AG09319 (cell line): ENCODE data around the gene UNC5CL.
"Not testable (repeated sequence)": the region's sequence is repeated elsewhere in the genome, so short reads cannot be mapped to it uniquely, and the experiment has no call there.

ENCODE experiments used
- DNase-seq: peaks from one replicate; pipeline ENCODE4 v3.0.0-alpha.2; 2010; ENCODE audit warnings: low read depth; ENCODE audit errors: extremely low read depth
- TF ChIP-seq, protein P1 (sequence below): IDR thresholded peaks from 2 replicates; pipeline ENCODE4 v1.5.1; 2011; ENCODE audit warnings: low read depth, mild to moderate bottlenecking, inconsistent platforms, low read length, moderate library complexity

UNC5CL gene

GRCh38 chr6:41027799-41028560 lies 11.0 kb downstream of the UNC5CL start:
- DNase-seq = peak; percentile 19
- TF ChIP-seq, protein P1, sequence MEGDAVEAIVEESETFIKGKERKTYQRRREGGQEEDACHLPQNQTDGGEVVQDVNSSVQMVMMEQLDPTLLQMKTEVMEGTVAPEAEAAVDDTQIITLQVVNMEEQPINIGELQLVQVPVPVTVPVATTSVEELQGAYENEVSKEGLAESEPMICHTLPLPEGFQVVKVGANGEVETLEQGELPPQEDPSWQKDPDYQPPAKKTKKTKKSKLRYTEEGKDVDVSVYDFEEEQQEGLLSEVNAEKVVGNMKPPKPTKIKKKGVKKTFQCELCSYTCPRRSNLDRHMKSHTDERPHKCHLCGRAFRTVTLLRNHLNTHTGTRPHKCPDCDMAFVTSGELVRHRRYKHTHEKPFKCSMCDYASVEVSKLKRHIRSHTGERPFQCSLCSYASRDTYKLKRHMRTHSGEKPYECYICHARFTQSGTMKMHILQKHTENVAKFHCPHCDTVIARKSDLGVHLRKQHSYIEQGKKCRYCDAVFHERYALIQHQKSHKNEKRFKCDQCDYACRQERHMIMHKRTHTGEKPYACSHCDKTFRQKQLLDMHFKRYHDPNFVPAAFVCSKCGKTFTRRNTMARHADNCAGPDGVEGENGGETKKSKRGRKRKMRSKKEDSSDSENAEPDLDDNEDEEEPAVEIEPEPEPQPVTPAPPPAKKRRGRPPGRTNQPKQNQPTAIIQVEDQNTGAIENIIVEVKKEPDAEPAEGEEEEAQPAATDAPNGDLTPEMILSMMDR = peak; percentile 78

DNA sequence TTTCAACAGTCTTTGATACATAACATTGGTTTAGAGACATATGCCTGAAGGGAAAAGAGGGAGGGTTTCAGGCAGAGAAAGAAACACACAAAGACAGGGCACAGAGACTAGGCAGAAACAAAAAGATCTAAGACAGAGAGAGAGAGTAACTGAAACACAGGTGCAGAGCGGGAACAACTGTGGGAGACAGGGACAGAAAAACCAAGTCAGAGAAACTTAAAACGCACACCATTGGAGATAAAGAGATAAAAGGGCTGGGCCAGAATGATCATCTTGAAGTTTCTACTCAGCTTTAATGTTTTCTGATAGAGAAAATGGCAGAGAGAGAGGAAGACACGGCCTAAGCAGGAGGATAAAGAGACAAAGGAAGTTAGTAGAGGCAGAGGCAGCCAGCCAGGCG lies 11.8 kb downstream of the UNC5CL start:
- TF ChIP-seq, protein P1 = no peak

GRCh38 chr6:41025966-41026530 lies 13.0 kb downstream of the UNC5CL start:
- no peak for DNase-seq
- TF ChIP-seq, protein P1 = no peak

More for the DNA sequence above, 11.8 kb downstream of the UNC5CL start:
- DNase-seq = no peak

- TF ChIP-seq, protein P1 = no peak
- no peak for DNase-seq
These were observed 15.9 kb downstream of the UNC5CL start for GRCh38 chr6:41023114-41023513.

DNA sequence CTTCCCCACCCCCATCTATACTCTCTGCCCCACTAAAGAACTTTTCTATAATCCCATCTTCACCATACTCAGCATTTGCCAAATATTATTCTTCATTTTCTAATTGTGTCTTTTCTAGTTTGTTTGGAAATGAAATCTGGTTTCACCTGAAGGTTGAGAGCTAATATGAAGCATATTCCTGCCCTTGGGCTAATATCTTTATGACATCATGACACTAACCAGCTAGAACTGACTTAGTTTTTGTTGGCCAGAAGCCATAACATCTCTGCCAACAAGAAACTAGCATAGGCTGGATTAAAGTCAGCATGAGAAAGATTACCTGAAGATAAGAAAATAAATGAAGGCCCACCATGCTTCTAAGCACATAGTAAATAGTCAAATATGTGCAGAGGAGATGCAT lies 16.7 kb downstream of the UNC5CL start:
- no peak for DNase-seq
- TF ChIP-seq, protein P1 = no peak

GRCh38 chr6:41021832-41022231 lies 17.2 kb downstream of the UNC5CL start:
- TF ChIP-seq, protein P1 = peak; percentile 38
- DNase-seq = no peak

- TF ChIP-seq, protein P1 = no peak
- no peak for DNase-seq
These were observed 21.4 kb downstream of the UNC5CL start for GRCh38 chr6:41017663-41018062.

DNA sequence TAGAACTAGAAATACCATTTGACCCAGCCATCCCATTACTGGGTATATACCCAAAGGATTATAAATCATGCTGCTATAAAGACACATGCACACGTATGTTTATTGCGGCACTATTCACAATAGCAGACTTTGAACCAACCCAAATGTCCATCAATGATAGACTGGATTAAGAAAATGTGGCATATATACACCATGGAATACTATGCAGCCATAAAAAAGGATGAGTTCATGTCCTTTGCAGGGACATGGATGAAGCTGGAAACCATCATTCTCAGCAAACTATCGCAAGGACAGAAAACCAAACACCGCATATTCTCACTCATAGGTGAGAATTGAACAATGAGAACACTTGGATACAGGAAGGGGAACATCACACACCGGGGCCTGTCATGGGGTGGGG lies 23.2 kb downstream of the UNC5CL start:
- DNase-seq = not testable (repeated sequence)
